HCT116 (cell line): ENCODE measurements around the gene PSMB7. TPM values are rescaled to one million over a fixed set of nuclear protein-coding genes. Genes with fewer than 3 reads are reported as not detected.

ENCODE experiments used
- ATAC-seq: fragments of 200-7000 bp; cut with Tn5 transposase; 2 replicates; pipeline ENCODE4 v1.9.1; 2020; ENCODE audit warnings: mild to moderate bottlenecking, moderate library complexity
- BruUV-seq: library from RNA; stranded (reverse); fragments of 400-500 nt; replicated peaks from 2 replicates; lab custom pipeline; 2021; lab: Mats Ljungman, UMichigan
- CTCF ChIA-PET: fragments of 300-600 bp; sonication (Branson Sonifier 250); formaldehyde crosslinking; loops from one replicate; lab custom pipeline; 2021; ENCODE audit warnings: antibody characterized with exemption; lab: Charles Lee
- POLR2A ChIA-PET: fragments of 300-600, 350-600 bp; sonication (Branson Sonifier 250); formaldehyde crosslinking; loops from one replicate; lab custom pipeline; 2021; ENCODE audit warnings: antibody characterized with exemption; lab: Charles Lee
- RAD21 ChIA-PET, 2 experiments: fragments of 300-600 bp; sonication (Branson Sonifier 250); formaldehyde crosslinking; loops; one replicate each; lab custom pipeline; 2023; ENCODE audit warnings: low total read pairs in 2 of 2; ENCODE audit not compliant: uncharacterized antibody in 2 of 2, unreplicated experiment in 2 of 2, low non-redundant PET in 1 of 2; lab: Charles Lee
- DNase-seq: peaks from one replicate; pipeline ENCODE4 v3.0.0-alpha.2; 2010; ENCODE audit warnings: low read depth, low spot score
- H2AFZ ChIP-seq: fragments of 200-600 bp; shearing (Covaris generic), sonication (generic); 2 replicates; pipeline ENCODE4 v1.6.1; 2017; ENCODE audit warnings: low read depth, mixed run types, mixed read lengths, antibody characterized with exemption, low read length; ENCODE audit not compliant: poor library complexity, severe bottlenecking
- H3K27ac ChIP-seq: 2 replicates; pipeline ENCODE4 v1.5.1; 2012; ENCODE audit warnings: low read depth, low read length
- H3K27me3 ChIP-seq: fragments of 200-600 bp; sonication (generic); 2 replicates; pipeline ENCODE4 v1.6.1; 2016; ENCODE audit warnings: mixed run types, low read length, mixed read lengths; ENCODE audit not compliant: insufficient read depth
- H3K36me3 ChIP-seq, 2 experiments: fragments of 200-500 bp in 1 of 2; fragments of 200-600 bp in 1 of 2; sonication (Bioruptor generic) in 1 of 2; sonication (generic) in 1 of 2; 2 replicates each; pipeline versions ENCODE4 v1.5.1 to v1.6.1; 2014 to 2016; ENCODE audit warnings: low read length in 2 of 2, inconsistent platforms in 1 of 2, mixed read lengths in 1 of 2, mixed run types in 1 of 2; ENCODE audit not compliant: insufficient read depth in 2 of 2, control insufficient read depth in 1 of 2
- H3K4me1 ChIP-seq, 2 experiments: fragments of 200-600 bp in 1 of 2; sonication (generic) in 1 of 2; 2 replicates each; pipeline versions ENCODE4 v1.5.1 to v1.6.1; 2012 to 2017; ENCODE audit warnings: low read length in 2 of 2, inconsistent platforms in 1 of 2, mild to moderate bottlenecking in 1 of 2, mixed read lengths in 1 of 2, mixed run types in 1 of 2, moderate library complexity in 1 of 2; ENCODE audit not compliant: insufficient read depth in 2 of 2, control insufficient read depth in 1 of 2
- H3K4me2 ChIP-seq: fragments of 200-600 bp; sonication (generic); 2 replicates; pipeline ENCODE4 v1.6.1; 2017; ENCODE audit warnings: mixed run types, low read length, mixed read lengths
- H3K4me3 ChIP-seq, 2 experiments: fragments of 200-600 bp in 1 of 2; sonication (generic) in 1 of 2; replicated peaks in 1 of 2; 2 replicates each; pipeline ENCODE4 v1.5.1; 2011 to 2016; ENCODE audit warnings: low read length in 2 of 2, control low read depth in 1 of 2, low read depth in 1 of 2, mild to moderate bottlenecking in 1 of 2, mixed read lengths in 1 of 2, mixed run types in 1 of 2
- H3K79me2 ChIP-seq: fragments of 200-600 bp; sonication (generic); 2 replicates; pipeline ENCODE4 v1.6.1; 2017; ENCODE audit warnings: mild to moderate bottlenecking, mixed run types, low read length, moderate library complexity, mixed read lengths; ENCODE audit not compliant: insufficient read depth
- H3K9ac ChIP-seq: fragments of 200-600 bp; sonication (generic); 2 replicates; pipeline ENCODE4 v1.6.1; 2016; ENCODE audit warnings: low read length, mixed read lengths
- H3K9me2 ChIP-seq: fragments of 200-600 bp; sonication (generic), shearing (Covaris generic); 2 replicates; pipeline ENCODE4 v1.6.1; 2017; ENCODE audit warnings: mixed run types, mild to moderate bottlenecking, moderate library complexity; ENCODE audit not compliant: insufficient read depth
- H3K9me3 ChIP-seq, 2 experiments: fragments of 200-500 bp in 1 of 2; fragments of 200-600 bp in 1 of 2; sonication (Bioruptor generic) in 1 of 2; sonication (generic) in 1 of 2; 2 replicates each; pipeline ENCODE4 v1.6.1; 2014 to 2017; ENCODE audit warnings: low read length in 2 of 2, mixed read lengths in 2 of 2, inconsistent platforms in 1 of 2, low read depth in 1 of 2, mild to moderate bottlenecking in 1 of 2, mixed run types in 1 of 2, moderate library complexity in 1 of 2; ENCODE audit not compliant: control insufficient read depth in 1 of 2, insufficient read depth in 1 of 2
- H4K20me1 ChIP-seq: fragments of 200-600 bp; sonication (generic), shearing (Covaris generic); 2 replicates; pipeline ENCODE4 v1.6.1; 2017; ENCODE audit warnings: mixed run types, mild to moderate bottlenecking, moderate library complexity; ENCODE audit not compliant: insufficient read depth
- ATF3 ChIP-seq: IDR thresholded peaks from 2 replicates; pipeline ENCODE4 v1.6.1; 2012
- CBX3 ChIP-seq: IDR thresholded peaks from 2 replicates; pipeline ENCODE4 v1.6.1; 2012; ENCODE audit warnings: low read depth
- CEBPB ChIP-seq: IDR thresholded peaks from 2 replicates; pipeline ENCODE4 v1.6.1; 2012; ENCODE audit warnings: low read depth
- EGR1 ChIP-seq: IDR thresholded peaks from 2 replicates; pipeline ENCODE4 v1.6.1; 2012; ENCODE audit warnings: low read depth
- ELF1 ChIP-seq: IDR thresholded peaks from 2 replicates; pipeline ENCODE4 v1.6.1; 2012; ENCODE audit warnings: low read depth, borderline replicate concordance
- EZH2 ChIP-seq: fragments of 200-600 bp; sonication (generic); IDR thresholded peaks from 2 replicates; pipeline ENCODE4 v1.6.1; 2017; ENCODE audit warnings: antibody characterized with exemption, mixed run types
- EZH2phosphoT487 ChIP-seq: fragments of 200-600 bp; IDR thresholded peaks from 2 replicates; pipeline ENCODE4 v1.6.1; 2018; ENCODE audit warnings: antibody characterized with exemption, borderline replicate concordance
- FOSL1 ChIP-seq: IDR thresholded peaks from 2 replicates; pipeline ENCODE4 v1.6.1; 2012; ENCODE audit warnings: low read depth
- JUND ChIP-seq: IDR thresholded peaks from 2 replicates; pipeline ENCODE4 v1.6.1; 2012
- POLR2AphosphoS5 ChIP-seq: IDR thresholded peaks from 2 replicates; pipeline ENCODE4 v1.6.1; 2011; ENCODE audit warnings: mild to moderate bottlenecking, low read depth, low read length, moderate library complexity
- RAD21 ChIP-seq: IDR thresholded peaks from 2 replicates; pipeline ENCODE4 v1.6.1; 2012; ENCODE audit warnings: low read depth, mild to moderate bottlenecking
- REST ChIP-seq: IDR thresholded peaks from 2 replicates; pipeline ENCODE4 v1.6.1; 2012; ENCODE audit warnings: low read depth
- SIN3A ChIP-seq: IDR thresholded peaks from 2 replicates; pipeline ENCODE4 v1.6.1; 2012; ENCODE audit warnings: low read depth
- SP1 ChIP-seq: IDR thresholded peaks from 2 replicates; pipeline ENCODE4 v1.6.1; 2012; ENCODE audit warnings: low read depth
- YY1 ChIP-seq: IDR thresholded peaks from 2 replicates; pipeline ENCODE4 v1.6.1; 2011; ENCODE audit warnings: low read length, low read depth, moderate library complexity, mild to moderate bottlenecking; ENCODE audit not compliant: insufficient replicate concordance; ENCODE audit errors: extremely low read depth
- ZBTB33 ChIP-seq: IDR thresholded peaks from 2 replicates; pipeline ENCODE4 v1.6.1; 2011; ENCODE audit warnings: mild to moderate bottlenecking, low read length, moderate library complexity; ENCODE audit not compliant: insufficient replicate concordance; ENCODE audit errors: extremely low read depth
- ZFX ChIP-seq: fragments of 450-650 bp; IDR thresholded peaks from 2 replicates; pipeline ENCODE4 v1.6.1; 2017
- ZNF274 ChIP-seq: fragments of 200-500 bp; sonication (Bioruptor generic); IDR thresholded peaks from 2 replicates; pipeline ENCODE4 v1.6.1; 2014; ENCODE audit warnings: mild to moderate bottlenecking, low read depth, low read length, inconsistent platforms
- intact Hi-C: fragments of 100-400 bp; cut with micrococcal nuclease; formaldehyde crosslinking; loops from 2 replicates; pipeline ENCODE4 v1.10.0; 2022
- total RNA-seq: library from RNA; stranded (reverse); gene quantifications from one replicate; pipeline ENCODE4 v1.2.1, GENCODE V29; 2021; ENCODE audit not compliant: unreplicated experiment
- TF ChIP-seq, protein P1 (sequence below), 3 experiments: fragments of 200-600 bp in 1 of 3; sonication (generic) in 1 of 3; IDR thresholded peaks in 2 of 3; conservative IDR thresholded peaks in 1 of 3; 2 replicates each; pipeline ENCODE4 v1.5.1; 2012 to 2017; ENCODE audit warnings: low read depth in 2 of 3, low read length in 2 of 3, antibody characterized with exemption in 1 of 3, borderline replicate concordance in 1 of 3, control low read depth in 1 of 3, mild to moderate bottlenecking in 1 of 3, mixed read lengths in 1 of 3, mixed run types in 1 of 3, moderate library complexity in 1 of 3; ENCODE audit not compliant: insufficient read depth in 1 of 3

The PSMB7 gene
- total RNA-seq, 1 experiment from 2014 or later = 222 TPM

GRCh38 chr9:124414612-124415011 lies 630 bp downstream of the PSMB7 start:
- CTCF ChIA-PET = interaction anchor here (0.8 kb wide), 1 partner anchor 125 kb away, joined by 3 read pairs; no protein-coding TSS in a partner anchor
- Histone ChIP-seq H3K79me2 (peaks cover 56% of the 10 kb centered on the region), H3K27me3 (no peaks in the 10 kb centered on the region), H2AFZ (no peak overlapping the region), H3K4me2 (peak overlapping the region; percentile 84), H3K9me3 (no peaks in the 10 kb centered on the region), H3K4me1 (peaks cover 4 to 33% of the 10 kb centered on the region in 2 experiments; a peak in 3 of 4 replicates), H3K9me2 (no peaks in the 10 kb centered on the region), H3K27ac (peak overlapping the region; percentile 81), H3K4me3 (peak overlapping the region; percentile 88 to 99), H4K20me1 (peaks cover under 1% of the 10 kb centered on the region; the same call in 1 of the 2 replicates), H3K36me3 (peaks cover 31 to 47% of the 10 kb centered on the region in 2 experiments), H3K9ac (peak overlapping the region; percentile 97)
- intact Hi-C loops = loop anchor here (5.0 to 10.0 kb wide), 3 partner anchors 298 to 440 kb away; partner anchors contain the start of gene WDR38
- DNase-seq (no peak), ATAC-seq (no peak)
- POLR2A ChIA-PET = no interaction called here
- no peak for TF ChIP-seq POLR2AphosphoS5
- TF ChIP-seq EGR1 = no peak
- no peak for TF ChIP-seq RAD21
- TF ChIP-seq JUND = no peak
- TF ChIP-seq REST = no peak
- TF ChIP-seq, protein P1, sequence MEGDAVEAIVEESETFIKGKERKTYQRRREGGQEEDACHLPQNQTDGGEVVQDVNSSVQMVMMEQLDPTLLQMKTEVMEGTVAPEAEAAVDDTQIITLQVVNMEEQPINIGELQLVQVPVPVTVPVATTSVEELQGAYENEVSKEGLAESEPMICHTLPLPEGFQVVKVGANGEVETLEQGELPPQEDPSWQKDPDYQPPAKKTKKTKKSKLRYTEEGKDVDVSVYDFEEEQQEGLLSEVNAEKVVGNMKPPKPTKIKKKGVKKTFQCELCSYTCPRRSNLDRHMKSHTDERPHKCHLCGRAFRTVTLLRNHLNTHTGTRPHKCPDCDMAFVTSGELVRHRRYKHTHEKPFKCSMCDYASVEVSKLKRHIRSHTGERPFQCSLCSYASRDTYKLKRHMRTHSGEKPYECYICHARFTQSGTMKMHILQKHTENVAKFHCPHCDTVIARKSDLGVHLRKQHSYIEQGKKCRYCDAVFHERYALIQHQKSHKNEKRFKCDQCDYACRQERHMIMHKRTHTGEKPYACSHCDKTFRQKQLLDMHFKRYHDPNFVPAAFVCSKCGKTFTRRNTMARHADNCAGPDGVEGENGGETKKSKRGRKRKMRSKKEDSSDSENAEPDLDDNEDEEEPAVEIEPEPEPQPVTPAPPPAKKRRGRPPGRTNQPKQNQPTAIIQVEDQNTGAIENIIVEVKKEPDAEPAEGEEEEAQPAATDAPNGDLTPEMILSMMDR (IDR thresholded peaks at IDR 0.05 in 2 of 3, conservative IDR thresholded peaks at IDR 0.05 in 1 of 3; ENCODE audit: borderline replicate concordance in 1 of 3, insufficient read depth in 1 of 3, low read depth in 2 of 3, low read length in 2 of 3) = no peak
- no peak for TF ChIP-seq ZNF274
- TF ChIP-seq ELF1 = no peak
- TF ChIP-seq EZH2 = no peak
- TF ChIP-seq CBX3 = no peak
- TF ChIP-seq ZFX = no peak
- TF ChIP-seq SIN3A = no peak
- no peak for TF ChIP-seq EZH2phosphoT487
- TF ChIP-seq FOSL1 = no peak
- TF ChIP-seq ATF3 = no peak
- TF ChIP-seq SP1 = no peak
- no peak for TF ChIP-seq YY1
- no peak for TF ChIP-seq ZBTB33
- TF ChIP-seq CEBPB = no peak
- no TSS peak for BruUV-seq
- RAD21 ChIA-PET = no interaction called here
